MCF 10A (cell line): Measurements from ENCODE around the gene FFAR3. TPM values are rescaled to one million over a fixed set of nuclear protein-coding genes. Genes with fewer than 3 reads are reported as not detected.

ENCODE experiments used
- BruUV-seq: library from RNA; stranded (reverse); fragments of 400-500 nt; replicated peaks from 2 replicates; lab custom pipeline; 2021; lab: Mats Ljungman, UMichigan
- CTCF ChIA-PET: fragments of 300-600 bp; sonication (Branson Sonifier 250); formaldehyde crosslinking; extraction: SDS; loops from one replicate; lab custom pipeline; 2021; ENCODE audit warnings: antibody characterized with exemption, inconsistent platforms; lab: Yijun Ruan, JAX
- POLR2A ChIA-PET: fragments of 300-600, 350-650 bp; sonication (Branson Sonifier 250); formaldehyde crosslinking; extraction: SDS; loops from one replicate; lab custom pipeline; 2020; ENCODE audit warnings: antibody characterized with exemption, inconsistent platforms; lab: Yijun Ruan, JAX
- DNase-seq: peaks from one replicate; pipeline ENCODE4 v3.0.0-alpha.2; 2018; ENCODE audit not compliant: unreplicated experiment
- H3K27ac Mint-ChIP-seq: one replicate; pipeline ENCODE4 v1.8.0; 2022; ENCODE audit warnings: mild to moderate bottlenecking, low read depth, mixed read lengths; ENCODE audit not compliant: unreplicated experiment
- H3K27me3 Mint-ChIP-seq: one replicate; pipeline ENCODE4 v1.8.0; 2022; ENCODE audit warnings: mixed read lengths; ENCODE audit not compliant: insufficient read depth, unreplicated experiment
- H3K36me3 Mint-ChIP-seq: one replicate; pipeline ENCODE4 v1.8.0; 2022; ENCODE audit warnings: mild to moderate bottlenecking, moderate library complexity, mixed read lengths; ENCODE audit not compliant: insufficient read depth, unreplicated experiment
- H3K4me1 Mint-ChIP-seq: one replicate; pipeline ENCODE4 v1.8.0; 2022; ENCODE audit warnings: mixed read lengths; ENCODE audit not compliant: insufficient read depth, unreplicated experiment
- H3K4me3 Mint-ChIP-seq: one replicate; pipeline ENCODE4 v1.8.0; 2022; ENCODE audit warnings: mild to moderate bottlenecking, moderate library complexity, mixed read lengths; ENCODE audit not compliant: unreplicated experiment
- H3K9me3 Mint-ChIP-seq: one replicate; pipeline ENCODE4 v1.8.0; 2022; ENCODE audit warnings: mixed read lengths; ENCODE audit not compliant: unreplicated experiment
- intact Hi-C: fragments of 100-400 bp; cut with micrococcal nuclease; formaldehyde crosslinking; loops from 2 replicates; pipeline ENCODE4 v1.14.1; 2022
- total RNA-seq: library from RNA; stranded (reverse); gene quantifications from 2 replicates; pipeline ENCODE4 v1.2.3, GENCODE V29; 2022
- TF ChIP-seq, protein P1 (sequence below): fragments of 200-600 bp; IDR thresholded peaks from one replicate; pipeline ENCODE4 v1.8.0; 2022; ENCODE audit warnings: antibody characterized with exemption, mild to moderate bottlenecking; ENCODE audit not compliant: unreplicated experiment

FFAR3 gene
- total RNA-seq, 1 experiment from 2014 or later = not detected

DNA sequence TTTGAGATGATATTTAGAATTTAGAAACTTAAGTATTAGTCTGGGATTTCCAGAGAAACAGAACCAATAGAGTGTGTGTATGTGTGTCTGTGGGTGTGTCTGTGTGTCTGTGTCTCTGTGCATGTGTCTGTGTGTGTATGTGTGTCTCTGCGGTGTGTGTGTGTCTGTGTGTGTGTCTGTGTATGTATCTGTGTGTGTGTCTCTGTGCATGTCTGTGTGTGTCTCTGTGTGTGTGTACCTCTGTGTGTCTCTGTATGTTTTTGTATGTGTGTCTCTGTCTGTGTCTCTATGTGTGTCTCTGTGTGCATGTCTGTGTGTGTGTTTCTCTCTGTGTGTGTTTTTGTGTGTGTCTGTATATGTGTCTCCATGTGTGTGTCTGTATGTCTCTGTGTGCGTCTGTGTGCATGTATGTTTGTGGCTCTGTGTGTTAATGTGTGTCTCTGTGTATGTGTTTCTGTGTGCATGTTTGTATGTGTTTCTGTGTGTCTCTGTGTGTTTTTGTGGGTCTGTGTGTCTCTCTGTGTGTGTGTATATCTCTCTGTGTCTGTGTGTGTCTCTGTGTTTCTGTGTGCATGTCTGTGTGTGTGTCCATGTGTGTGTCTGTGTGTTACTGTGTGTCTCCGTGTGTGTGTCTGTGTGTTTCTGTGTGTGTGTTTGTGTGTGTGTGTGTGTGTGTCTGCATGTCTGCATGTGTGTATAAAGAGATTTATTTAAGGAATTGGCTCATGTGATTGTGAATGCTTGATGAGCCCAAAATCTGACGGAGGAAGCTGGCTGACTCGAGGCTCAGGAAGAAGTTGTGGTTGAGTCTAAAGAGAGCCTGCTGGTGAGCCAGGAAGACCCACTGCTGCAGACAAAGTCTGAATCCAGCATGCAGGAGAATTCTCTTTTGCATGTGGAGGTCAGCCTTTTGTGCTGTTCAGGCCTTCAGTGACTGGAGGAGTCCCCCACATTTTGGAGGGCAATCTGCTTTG, 34.8 kb downstream of the FFAR3 start:
- DNase-seq = no peak
- no TSS peak for BruUV-seq
- POLR2A ChIA-PET = no interaction called here
- H3K27ac Mint-ChIP-seq = no peak overlapping the region
- CTCF ChIA-PET = no interaction called here
- H3K9me3 Mint-ChIP-seq = no peaks in the 10 kb centered on the region
- H3K4me3 Mint-ChIP-seq = no peak overlapping the region
- H3K27me3 Mint-ChIP-seq = peaks cover 1% of the 10 kb centered on the region
- TF ChIP-seq, protein P1, sequence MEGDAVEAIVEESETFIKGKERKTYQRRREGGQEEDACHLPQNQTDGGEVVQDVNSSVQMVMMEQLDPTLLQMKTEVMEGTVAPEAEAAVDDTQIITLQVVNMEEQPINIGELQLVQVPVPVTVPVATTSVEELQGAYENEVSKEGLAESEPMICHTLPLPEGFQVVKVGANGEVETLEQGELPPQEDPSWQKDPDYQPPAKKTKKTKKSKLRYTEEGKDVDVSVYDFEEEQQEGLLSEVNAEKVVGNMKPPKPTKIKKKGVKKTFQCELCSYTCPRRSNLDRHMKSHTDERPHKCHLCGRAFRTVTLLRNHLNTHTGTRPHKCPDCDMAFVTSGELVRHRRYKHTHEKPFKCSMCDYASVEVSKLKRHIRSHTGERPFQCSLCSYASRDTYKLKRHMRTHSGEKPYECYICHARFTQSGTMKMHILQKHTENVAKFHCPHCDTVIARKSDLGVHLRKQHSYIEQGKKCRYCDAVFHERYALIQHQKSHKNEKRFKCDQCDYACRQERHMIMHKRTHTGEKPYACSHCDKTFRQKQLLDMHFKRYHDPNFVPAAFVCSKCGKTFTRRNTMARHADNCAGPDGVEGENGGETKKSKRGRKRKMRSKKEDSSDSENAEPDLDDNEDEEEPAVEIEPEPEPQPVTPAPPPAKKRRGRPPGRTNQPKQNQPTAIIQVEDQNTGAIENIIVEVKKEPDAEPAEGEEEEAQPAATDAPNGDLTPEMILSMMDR = no peak
- H3K36me3 Mint-ChIP-seq = no peaks in the 10 kb centered on the region
- no peaks in the 10 kb centered on the region for H3K4me1 Mint-ChIP-seq
- intact Hi-C loops = no loop called here

DNA sequence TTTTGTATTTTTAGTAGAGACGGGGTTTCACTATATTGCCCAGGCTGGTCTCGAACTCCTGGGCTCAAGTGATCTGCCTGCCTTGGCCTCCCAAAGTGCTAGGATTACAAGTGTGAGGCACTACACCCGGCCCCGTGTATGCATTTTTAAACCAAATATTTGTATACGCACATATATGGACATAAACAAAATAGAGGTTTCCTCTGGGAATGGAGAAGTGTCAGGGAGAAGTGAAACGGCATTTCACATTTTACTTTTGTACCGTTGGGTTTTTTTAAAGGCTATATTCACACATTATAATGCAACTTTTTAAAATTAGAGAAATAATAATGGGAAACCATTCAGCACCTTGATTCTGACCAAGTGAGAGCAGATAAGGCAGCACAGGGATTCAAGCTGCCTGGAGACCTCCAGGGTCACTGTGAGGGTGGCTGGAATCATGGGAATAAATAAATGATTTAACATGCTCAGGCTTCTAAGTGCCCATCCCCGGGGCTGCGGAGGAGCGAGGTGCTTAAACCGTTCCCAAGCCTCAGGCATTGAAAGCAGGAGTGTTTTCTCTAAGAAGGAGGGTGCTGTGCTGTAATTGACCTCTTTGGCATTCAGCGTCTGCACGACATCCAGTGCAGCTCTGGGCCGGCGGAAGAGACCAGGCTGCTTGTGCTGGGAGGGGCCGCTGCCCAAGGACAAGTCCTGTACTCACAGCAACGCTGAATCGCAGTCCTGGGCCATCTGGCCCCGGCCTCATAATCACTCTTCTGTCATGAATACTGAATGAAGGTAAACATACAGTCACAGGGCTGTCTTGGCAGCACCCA, 37.3 kb downstream of the FFAR3 start:
- peaks cover 21% of the 10 kb centered on the region for H3K27me3 Mint-ChIP-seq
- intact Hi-C loops = no loop called here
- DNase-seq = no peak
- no peaks in the 10 kb centered on the region for H3K36me3 Mint-ChIP-seq
- H3K4me3 Mint-ChIP-seq = no peak overlapping the region
- H3K9me3 Mint-ChIP-seq = no peaks in the 10 kb centered on the region
- ChIA-PET CTCF (interaction anchor here (1.3 kb wide), 1 partner anchor 100 kb away, joined by 4 read pairs; no protein-coding TSS in a partner anchor), POLR2A (no interaction called here)
- BruUV-seq = no TSS peak
- TF ChIP-seq, protein P1 = no peak
- H3K27ac Mint-ChIP-seq = no peak overlapping the region
- no peaks in the 10 kb centered on the region for H3K4me1 Mint-ChIP-seq

DNA sequence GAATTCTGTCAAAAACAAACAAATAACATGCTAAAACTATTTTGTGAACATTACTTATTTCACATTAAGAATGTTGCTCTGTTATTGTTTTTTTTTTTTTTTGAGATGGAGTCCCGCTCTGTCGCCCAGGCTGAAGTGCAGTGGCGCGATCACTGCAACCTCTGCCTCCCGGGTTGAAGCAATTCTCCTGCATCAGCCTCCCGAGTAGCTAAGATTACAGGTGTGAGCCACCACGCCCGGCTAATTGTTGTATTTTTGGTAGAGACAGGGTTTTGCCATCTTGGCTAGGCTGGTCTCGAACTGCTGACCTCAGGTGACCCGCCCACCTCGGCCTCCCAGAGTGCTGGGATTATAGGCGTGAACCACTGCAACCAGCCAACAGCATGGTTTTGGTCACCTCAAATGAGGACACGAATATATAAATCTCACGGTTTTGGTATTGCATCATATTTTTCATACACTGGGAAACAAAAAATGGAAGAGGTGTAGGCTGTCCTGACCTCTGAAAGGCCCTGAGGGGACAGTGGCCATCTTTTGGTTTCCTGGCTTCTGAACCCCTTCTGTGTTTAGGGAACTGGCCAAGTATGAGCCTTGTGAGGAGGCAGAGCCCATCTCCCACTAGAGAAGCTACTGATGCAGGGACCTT, 38.1 kb downstream of the FFAR3 start:
- POLR2A ChIA-PET = no interaction called here
- CTCF ChIA-PET = interaction anchor here (1.3 to 1.7 kb wide), 2 partner anchors 99 to 120 kb away, joined by 4 read pairs; no protein-coding TSS in a partner anchor
- H3K36me3 Mint-ChIP-seq = no peaks in the 10 kb centered on the region
- DNase-seq = no peak
- H3K4me1 Mint-ChIP-seq = no peaks in the 10 kb centered on the region
- H3K9me3 Mint-ChIP-seq = no peaks in the 10 kb centered on the region
- TF ChIP-seq, protein P1 = no peak
- intact Hi-C loops = no loop called here
- H3K27ac Mint-ChIP-seq = no peak overlapping the region
- no TSS peak for BruUV-seq
- no peak overlapping the region for H3K4me3 Mint-ChIP-seq
- H3K27me3 Mint-ChIP-seq = peaks cover 24% of the 10 kb centered on the region
